GM19025 (cell line): Measurements from ENCODE around the gene LINGO1.

Experiments
- ATAC-seq: cut with Tn5 transposase; IDR thresholded peaks from one replicate; pipeline ENCODE4 v1.9.1; 2021; ENCODE audit warnings: mild to moderate bottlenecking, low read depth, moderate library complexity; ENCODE audit not compliant: unreplicated experiment

The LINGO1 gene, protein sequence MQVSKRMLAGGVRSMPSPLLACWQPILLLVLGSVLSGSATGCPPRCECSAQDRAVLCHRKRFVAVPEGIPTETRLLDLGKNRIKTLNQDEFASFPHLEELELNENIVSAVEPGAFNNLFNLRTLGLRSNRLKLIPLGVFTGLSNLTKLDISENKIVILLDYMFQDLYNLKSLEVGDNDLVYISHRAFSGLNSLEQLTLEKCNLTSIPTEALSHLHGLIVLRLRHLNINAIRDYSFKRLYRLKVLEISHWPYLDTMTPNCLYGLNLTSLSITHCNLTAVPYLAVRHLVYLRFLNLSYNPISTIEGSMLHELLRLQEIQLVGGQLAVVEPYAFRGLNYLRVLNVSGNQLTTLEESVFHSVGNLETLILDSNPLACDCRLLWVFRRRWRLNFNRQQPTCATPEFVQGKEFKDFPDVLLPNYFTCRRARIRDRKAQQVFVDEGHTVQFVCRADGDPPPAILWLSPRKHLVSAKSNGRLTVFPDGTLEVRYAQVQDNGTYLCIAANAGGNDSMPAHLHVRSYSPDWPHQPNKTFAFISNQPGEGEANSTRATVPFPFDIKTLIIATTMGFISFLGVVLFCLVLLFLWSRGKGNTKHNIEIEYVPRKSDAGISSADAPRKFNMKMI

DNA sequence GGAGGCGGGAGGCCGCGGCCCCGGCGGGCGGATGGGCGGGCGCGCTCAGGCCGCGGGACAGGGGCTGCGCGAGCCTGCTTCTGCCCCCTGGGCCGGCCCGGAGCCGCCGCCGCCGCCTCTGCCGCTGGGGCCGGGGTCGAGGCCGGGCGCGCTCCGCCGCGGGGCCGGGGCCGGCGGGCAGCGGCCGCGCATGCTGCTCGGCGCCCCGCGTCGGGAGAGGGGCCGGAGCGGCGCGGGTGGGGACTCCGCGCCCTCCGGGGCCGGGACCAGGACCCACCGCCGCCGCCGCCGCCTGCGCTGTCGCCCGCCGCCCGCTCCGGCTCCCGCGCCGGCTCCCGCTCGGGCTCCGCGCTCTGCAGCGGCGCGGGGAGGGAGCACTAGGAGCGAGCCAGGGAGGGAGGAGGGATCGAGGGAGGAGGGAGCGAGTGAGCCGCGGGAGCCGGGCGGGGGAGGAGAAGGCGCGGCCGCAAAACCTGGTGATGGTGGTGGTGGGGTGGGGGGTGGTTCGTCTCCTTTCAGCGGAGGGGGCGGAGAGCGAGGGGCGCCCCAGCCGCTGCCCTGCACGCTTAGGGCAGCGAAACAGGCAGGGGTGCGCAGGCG is at the start of gene LINGO1:
Gene LINGO1 (minus strand): TSS at position 379 of the 600 bp plus-strand sequence. CDS start 597 bp downstream, outside the sequence.
- ATAC-seq = no peak

DNA sequence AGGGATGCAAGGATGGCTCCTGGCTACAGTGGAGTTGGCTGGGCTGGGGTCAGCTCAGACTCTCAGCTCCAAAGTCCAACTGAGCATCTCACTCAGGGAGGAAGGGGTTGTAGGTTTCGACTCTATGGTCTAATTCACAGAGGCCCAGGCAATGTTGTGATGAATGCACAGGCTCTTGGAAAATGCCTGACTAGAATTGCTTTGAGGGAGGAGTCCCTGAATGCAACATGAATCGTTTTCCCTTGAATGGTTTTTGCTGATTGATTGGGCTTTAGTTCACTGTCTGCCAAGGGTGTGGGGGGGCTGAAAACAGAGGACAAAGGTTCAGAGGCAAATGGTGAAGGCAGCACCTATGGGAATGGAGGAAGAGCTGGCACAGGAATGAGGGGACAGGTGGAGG is 48.6 kb upstream of the LINGO1 start:
- ATAC-seq = no peak

DNA sequence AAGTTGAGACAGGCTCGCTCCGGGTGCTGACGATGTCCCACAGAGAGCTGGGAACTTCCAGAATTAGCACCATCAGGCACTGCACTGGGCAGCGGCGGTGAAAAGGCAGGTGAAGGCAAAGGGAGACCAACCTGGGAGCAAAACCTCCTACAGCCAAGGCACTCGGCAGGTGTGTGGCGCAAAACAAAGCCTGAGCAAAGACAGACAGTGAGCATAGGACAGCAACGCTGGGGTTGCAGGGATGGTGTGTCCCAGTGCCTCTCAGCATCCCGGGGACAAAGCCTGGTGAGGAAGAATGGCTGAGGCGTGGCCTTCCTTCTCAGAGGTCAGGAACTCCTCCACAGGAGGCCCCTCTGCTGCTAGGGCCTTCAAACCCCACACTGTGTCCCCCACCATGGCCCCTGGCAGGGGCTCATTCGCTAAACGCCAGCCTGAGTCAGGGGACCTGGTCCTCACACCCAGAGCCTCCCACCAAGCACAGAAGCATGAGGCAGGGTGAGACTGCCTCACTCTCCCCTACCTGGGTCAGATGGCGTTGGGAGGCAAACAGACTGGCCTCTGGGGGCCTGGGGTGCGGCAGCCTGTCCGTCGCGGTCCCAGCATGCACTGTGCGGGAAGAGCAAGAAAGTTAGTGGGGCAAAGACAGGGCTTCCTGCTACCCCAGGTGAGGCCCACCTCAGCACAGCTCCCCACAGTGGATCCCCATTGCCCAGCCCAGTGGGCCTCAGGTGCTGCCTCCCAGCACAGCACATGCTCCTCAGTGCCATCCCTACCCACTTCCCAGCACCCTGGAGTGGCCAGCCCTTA is 44.1 kb upstream of the LINGO1 start:
- no peak for ATAC-seq

DNA sequence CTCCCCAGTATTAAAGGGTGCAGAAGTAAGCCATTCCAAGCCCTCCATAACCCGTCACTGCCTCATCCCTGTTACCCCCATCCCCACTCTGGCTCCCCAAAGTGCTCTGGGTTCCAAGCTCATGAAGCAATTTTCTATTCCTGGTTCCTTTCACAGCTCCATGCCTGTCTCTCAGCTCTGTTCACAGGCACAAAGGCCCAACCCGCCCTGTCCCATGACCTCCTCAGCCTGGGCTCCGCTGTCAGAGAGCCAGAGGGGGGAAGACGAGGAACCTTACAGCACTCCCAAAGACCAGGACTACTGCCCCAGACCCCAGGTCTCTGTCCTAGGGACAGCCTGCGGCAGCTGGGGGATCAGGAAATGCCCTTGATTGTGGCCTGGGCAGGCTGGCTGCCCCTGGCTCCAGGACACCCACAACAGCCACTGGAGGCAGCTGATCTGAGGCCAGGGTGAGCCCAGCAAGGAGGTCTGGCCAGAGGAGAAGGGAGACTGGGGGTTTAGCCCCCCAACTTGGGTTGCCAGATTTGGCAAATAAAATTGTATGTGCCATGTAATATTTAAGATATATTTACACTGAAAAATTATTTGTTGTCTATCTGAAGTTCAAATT is 43.2 kb upstream of the LINGO1 start:
- no peak for ATAC-seq

DNA sequence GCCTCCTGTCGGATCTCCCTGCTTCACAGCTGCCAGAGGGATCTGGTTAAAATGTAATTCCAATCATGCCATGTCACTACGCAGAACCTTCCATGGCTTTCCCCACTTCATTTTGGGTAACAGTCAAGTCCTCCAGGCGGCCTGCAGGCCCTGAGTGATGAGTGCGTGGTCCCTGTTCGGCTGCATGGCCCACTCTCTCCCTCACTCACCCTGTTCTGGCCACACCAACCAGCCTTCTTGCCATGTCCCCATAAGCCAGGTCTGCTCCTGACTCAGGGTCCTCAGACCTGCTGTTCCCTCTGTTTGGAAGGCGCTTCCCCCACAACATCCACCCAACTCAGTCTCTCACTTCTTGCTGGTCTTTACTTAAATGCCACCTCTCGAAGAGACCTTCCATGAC is 41.6 kb upstream of the LINGO1 start:
- no peak for ATAC-seq

DNA sequence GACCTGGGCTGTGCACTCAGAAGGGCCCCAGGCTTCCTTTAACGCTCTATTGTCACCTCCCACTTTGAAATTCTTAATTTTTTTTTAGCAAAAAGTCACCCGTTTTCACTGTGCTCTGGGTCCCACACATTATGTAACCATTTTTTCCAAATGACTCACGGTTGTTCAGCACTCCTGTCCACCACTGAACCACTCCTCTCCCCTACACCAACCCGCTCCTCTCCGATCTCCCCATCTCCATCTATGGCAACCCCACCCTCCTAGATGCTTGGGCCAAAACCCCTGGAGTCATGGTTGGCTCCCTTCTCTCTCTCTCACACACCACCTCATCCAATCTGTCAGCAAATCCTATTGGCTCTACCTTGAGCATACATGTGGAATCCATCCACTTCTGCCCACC is 41.2 kb upstream of the LINGO1 start:
- ATAC-seq = no peak

DNA sequence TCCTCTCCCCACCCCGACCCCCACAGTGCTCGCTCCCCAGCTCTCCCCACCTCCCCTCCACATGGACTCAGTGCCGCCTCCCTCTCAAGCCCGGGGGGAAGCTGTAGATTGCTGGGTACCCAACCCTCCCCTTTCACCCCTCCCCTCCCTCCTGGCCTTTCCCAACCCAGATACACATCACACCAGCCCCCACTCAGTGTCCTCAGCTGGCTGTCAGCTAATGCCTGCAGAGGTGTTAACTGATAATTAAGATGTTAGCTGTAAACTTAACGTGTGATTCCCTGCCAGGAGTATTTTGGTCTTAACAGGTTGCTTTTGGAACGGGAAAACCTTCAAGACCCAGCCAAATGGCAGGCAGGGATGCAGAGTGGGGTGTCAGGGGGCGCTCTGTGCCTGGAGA is 39.4 kb upstream of the LINGO1 start:
- ATAC-seq = no peak

DNA sequence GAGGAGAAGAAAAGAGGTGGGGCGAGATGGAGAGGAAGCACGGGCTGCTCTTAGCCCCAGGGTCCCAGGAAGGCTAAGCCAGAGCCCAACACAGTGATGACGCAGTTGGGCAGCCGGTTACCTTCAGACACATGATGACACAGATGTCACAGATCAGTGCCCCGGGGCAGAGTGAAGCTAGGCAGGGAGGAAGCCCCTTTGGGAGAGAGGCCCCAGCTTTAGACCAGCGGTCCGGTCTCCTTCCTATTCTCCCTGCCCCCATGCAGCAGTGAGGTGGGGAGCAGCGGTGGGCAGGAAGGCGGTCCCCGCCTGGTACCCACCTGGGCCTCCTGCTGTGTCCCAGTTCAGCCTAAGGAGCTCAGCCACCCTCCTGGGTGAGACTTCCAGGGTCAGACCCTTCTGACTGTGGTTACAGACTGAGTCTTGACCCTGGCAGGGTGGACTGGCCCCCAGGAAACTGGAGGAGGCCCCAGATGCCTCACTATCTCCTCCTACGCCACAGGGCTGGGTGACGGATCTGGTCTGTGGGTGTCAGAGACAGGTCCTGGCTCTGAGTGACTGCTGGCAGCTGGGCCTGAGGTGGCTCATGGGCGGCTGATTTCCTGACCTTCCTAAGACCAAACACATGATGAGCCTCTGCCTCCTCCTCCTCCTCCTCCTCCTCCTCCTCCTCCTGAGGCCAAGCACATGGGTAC is 38.8 kb upstream of the LINGO1 start:
- no peak for ATAC-seq

DNA sequence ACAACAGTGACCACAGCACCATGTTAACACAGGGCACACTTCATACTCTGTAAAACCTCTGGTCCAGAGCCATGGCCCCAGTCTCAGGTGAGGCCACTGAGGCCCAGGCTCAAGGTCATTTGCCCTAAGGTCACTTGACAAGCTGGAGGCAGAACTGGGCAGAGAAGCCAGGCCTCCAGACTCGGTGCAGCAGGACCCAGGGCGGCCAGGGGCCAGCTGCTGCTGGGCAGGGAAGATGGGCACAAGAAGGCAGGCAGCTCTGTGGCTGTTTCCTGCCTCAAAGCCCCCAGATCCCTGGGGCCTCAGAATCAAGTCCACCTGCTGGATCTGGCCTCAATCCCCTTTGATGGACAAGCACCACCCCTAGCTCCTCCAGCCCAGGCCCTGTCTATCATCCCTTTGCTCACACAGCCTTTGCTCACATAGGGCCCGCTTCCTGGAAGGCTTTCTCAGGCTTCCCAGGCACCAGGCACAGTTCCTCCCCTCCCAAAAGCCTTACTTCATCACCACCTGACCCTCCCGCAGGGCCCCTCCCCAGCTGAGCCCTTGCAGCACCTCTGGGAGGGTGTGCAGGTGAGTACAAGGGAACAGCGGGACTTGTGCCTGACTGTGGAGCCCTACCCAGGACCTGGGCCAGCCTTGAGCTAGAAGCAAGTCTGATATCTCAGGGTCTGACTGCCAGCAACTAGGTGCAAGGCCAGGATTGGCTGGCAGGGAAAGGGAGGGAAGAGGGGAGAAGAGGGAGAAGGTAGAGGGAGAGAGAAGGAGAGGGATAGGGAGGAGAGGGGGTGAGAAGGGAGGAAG is 38.0 kb upstream of the LINGO1 start:
- ATAC-seq = no peak

DNA sequence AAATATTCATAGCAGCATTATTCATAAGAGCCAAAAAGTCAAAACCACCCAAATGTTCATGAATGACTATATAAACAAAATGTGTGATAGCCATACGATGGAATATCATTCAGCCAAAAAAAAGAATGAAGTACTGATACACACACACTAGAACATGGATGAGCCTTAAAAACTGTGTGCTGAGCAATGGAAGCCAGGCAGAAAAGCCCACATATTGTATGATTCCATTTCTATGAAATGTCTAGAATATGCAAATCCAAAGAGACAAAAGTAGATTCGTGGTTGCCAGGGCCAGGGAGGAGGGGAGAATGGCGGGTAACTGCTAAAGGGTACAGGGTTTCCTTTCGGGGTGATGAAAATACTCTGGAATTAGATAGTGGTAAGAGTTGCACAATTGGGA is 37.2 kb upstream of the LINGO1 start:
- no peak for ATAC-seq

DNA sequence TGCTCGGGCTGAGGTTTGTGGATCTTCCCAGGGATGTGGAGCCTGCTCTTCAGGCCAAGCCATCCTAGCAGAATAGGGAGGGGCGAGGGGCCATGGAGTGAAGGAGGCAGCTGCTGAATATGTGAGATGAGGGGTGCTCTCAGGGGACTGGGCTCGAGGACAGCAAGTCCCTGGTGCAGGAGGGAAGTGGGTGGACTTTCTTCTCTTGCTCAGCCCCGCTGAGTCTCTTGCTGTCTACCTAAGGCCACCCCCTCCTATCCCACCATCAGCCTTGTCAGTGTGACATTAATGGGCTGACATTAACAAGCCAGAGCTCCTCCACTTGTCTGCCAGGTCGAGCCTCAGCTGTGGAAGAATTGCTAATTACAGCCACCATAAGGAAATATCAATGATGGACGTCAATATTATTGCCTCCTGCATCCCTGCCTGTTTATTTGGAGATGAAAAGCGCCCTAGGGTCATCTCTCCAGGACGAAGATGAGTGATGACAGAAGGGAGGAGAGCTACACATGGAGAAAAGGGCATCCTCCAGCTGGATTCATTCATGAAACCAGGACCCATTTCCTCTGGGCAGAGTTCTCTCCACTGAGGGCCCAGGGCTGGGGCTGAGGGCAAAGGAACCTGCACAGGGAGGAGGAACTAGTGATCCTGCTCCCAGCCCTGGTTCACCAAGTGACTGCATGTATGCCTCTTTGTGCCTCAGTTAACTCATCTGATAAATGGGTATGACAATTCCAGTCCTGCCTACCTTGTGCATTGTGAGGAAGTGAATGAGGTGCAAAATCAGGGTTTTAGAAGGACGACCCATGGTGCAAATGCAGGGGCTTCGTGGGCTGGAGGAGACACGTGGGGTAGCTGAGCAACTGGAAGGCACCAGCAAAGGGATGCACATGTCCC is 34.9 kb upstream of the LINGO1 start:
- ATAC-seq = no peak

DNA sequence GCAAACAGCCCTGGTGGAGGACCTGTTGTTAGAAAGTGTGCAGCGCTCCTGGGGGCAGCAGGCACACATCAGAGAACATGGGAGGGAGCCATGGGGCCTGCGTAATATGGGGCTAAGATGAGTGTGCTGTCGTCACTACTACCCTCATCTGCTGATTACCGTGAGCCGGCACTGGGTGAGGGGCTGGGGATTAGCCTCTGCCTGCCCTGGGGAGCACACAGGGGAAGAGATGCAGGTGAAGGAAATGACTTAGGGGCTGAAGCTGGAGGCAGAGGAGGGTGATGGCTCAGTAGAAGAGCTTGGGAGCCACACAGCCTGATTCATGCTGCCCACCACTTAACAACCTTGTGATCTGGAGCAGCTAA is 33.6 kb upstream of the LINGO1 start:
- ATAC-seq = no peak

DNA sequence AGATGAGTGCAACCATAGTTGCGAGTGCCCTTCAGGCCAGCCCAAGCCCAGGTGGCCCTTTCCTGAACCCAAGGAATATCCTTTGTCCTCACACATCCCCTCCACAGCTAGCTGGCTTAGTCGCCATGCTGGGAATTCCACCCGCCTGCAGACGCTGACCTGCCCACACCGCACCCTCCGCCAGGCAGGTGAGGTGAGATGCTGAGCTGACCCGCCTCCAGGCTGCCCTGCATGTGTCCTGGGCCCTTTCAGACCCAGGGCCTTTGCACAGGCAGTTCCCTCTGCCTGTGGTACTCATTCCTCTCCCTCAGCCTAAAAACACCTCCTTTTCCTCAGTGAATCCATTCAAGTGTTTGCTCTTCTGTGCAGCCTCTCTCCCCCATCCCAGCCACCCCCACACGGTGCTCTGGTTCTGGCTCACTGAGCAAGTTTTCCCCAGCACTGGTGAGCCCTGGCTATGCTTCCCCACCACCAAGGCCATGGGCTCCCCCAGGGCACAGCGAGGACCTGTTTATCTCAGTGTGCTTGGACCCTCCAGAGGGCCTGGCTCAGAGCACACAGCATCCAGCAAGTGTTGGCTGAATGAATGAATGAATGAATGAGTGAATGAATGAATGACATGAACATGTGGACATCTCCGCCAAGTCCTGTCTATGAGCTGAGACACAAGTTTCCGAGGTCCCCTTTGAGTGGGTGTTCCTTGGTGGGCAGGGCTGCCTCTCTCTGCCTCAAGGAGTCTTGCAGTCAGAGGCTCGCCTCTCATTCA is 33.0 kb upstream of the LINGO1 start:
- no peak for ATAC-seq

DNA sequence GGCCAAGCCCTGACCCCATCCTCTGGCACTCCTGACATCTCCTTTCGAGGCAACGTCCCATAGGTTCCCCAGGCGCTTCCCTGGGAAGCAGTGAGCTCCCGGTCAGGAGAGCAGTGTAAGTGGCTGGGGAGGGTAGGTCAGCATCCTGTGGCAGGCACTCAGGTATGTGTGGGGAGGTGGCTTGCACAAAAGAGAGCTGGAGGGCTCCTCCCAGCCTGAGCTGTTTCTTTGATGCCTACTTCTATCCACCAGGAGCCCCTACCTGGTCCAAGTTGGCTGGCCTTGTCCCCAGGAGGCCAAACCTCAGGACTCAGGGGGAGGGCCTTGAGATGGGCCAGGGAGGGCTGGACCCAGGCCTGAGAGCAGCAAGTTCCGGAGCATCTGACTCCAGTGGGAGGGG is 31.7 kb upstream of the LINGO1 start:
- no peak for ATAC-seq

DNA sequence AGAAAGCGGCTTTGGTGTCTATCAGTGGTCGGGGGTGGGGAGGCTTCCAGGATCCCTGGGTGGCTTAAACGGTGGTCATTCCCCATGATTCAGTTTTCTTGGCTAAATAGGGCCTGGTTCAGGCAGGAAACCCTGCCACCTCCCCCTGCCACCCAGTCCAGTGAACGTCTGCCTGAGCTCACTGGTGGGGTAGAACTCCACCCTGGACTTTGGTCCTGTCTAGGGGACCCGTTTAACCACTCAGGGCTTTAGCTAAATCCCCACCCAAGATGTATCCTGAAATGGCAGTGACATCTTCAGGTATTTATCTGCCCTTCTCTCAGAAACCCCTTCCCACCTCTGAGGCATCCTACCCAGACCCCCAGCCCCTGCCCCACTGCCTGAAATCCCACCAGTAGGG is 30.5 kb upstream of the LINGO1 start:
- no peak for ATAC-seq

DNA sequence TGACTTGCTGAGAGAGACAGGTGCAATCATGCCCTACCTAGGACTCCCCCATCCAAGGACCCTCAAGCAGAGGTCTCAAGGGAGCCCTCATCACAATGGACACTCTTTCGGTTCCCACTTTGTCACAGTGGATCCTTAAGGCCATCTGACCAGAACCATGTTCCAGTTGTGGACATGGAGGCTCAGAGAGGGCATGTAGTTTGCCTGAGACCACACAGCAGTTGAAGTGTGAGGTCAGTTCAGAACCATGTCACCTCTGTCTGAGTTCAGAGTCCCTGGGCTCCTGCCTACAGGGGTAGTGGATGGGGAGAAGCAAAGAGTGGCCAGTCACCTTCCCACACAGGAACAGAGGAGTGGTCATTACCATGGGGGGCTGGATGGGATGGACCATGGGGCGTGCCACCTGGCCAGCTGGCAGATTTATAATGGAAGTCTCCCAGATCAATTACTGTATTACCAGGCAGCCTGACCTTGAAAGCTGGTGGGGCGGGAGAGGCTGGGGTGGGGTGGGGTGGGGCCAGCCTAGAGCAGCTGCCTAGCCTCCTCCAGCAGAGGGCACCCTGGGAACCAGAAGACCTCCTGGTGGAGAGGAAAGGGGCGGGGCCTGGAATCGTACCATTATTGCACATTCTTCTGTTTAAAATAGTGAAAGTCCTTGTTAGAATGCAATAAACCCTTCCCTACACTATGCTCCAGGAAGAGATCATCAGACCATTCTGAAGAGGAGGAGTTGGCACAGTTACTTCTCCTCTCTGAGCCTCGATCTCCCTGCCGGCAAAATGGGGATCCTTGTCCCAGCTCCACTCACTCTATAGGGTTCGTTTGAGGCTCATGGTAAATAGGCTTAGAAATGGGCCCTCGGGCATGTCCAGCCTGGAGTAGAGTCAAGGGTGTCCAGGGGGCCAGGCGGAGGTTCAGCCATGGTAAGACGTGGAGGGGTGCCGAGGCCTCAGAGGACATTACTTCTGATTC is 26.9 kb upstream of the LINGO1 start:
- ATAC-seq = no peak
